Ovary (tissue), 9 donors: ENCODE results near the gene OMG. TPM values are rescaled to one million over a fixed set of nuclear protein-coding genes. Genes with fewer than 3 reads are reported as not detected.

Experiments
- DNase-seq, 5 donors: peaks; one replicate each; pipeline ENCODE4 v3.0.0-alpha.2; 2019 to 2020
- H3K27ac ChIP-seq, 2 donors: fragments of 200-600 bp; one replicate each; pipeline versions ENCODE4 v1.5.1 to v1.8.0; 2019 to 2022
- H3K27me3 ChIP-seq: fragments of 200-600 bp; one replicate; pipeline ENCODE4 v1.8.0; 2022
- H3K36me3 ChIP-seq: fragments of 200-600 bp; sonication (generic); one replicate; pipeline ENCODE4 v1.5.1; 2019
- H3K4me1 ChIP-seq: one replicate; pipeline ENCODE4 v1.8.1; 2013; ENCODE audit warnings: mild to moderate bottlenecking, moderate library complexity; ENCODE audit not compliant: insufficient read depth
- H3K4me3 ChIP-seq: fragments of 200-600 bp; sonication (generic); one replicate; pipeline ENCODE4 v1.5.1; 2017
- H3K9me3 ChIP-seq, 2 donors: fragments of 200-600 bp in 1 of 2; sonication (generic) in 1 of 2; one replicate each; pipeline versions ENCODE4 v1.5.1 to v1.8.1; 2013 to 2019; ENCODE audit warnings: mild to moderate bottlenecking in 1 of 2, moderate library complexity in 1 of 2
- CTCF ChIP-seq, 3 donors: fragments of 450-650 bp in 2 of 3; fragments of 200-600 bp in 1 of 3; IDR thresholded peaks; one replicate each; pipeline versions ENCODE4 v1.5.1 to v1.8.0; 2016 to 2022; ENCODE audit warnings: antibody characterized with exemption in 3 of 3, mild to moderate bottlenecking in 1 of 3
- EP300 ChIP-seq: sonication (generic); formaldehyde crosslinking; IDR thresholded peaks from one replicate; pipeline ENCODE4 v1.6.1; 2017; ENCODE audit warnings: antibody characterized with exemption
- POLR2A ChIP-seq: fragments of 450-650 bp; IDR thresholded peaks from one replicate; pipeline ENCODE4 v1.6.1; 2017; ENCODE audit warnings: antibody characterized with exemption, mild to moderate bottlenecking, moderate library complexity
- WGBS, 3 donors: extraction: QIAGEN DNeasy Blood & Tissue Kit in 1 of 3; methylation state at CpG; one replicate each; pipeline versions ENCODE4 v1.1.5 to v1.1.7; 2013 to 2017; 5-methylcytosine and 5-hydroxymethylcytosine counted together
- intact Hi-C, 4 donors: fragments of 100-400 bp; cut with DNase I; formaldehyde crosslinking; loops; one replicate each; pipeline versions ENCODE4 v1.11.0 to v1.15.1; 2022 to 2023
- polyA plus RNA-seq, 2 donors: library from polyadenylated mRNA; stranded (reverse); fragments of 200-250 nt in 1 of 2; fragments of 350-450 nt in 1 of 2; fragmentation: Illumina TruSeq in 1 of 2; extraction: RNeasy Lipid Tissue Mini Kit (QIAGEN cat#74804) in 1 of 2; gene quantifications; one replicate each; pipeline ENCODE4 v1.2.3, GENCODE V29; 2013 to 2014
- total RNA-seq, 7 donors: library from RNA; depleted of rRNA in 2 of 7; stranded (reverse); fragments of >200 nt in 2 of 7; fragmentation: NEBNext Ultra II Directional in 3 of 7; extraction: Animal tissue kit (Norgen Biotek cat#: 25700) in 3 of 7; gene quantifications; one replicate each; pipeline versions ENCODE4 v1.1.0 to v1.2.4, GENCODE V29; 2016 to 2023
- donor health status: DM: no; HTN: no; CAD: no; lungs with moderate emphysema.
- donor health status: DM: no; HTN: no; CAD: no.
- donor health status: Bipolar disorder and iron deficiency.
- donor health status: DM: yes; HTN: yes; CAD: no.
- donor health status: DM: no; HTN: no; CAD: no.
- donor health status: DM: yes; HTN: yes; CAD: no.

Gene OMG
- total and polyA plus RNA-seq, 9 donors, result 0.28 to 2.2 (median 1.5) TPM; not detected in 5

GRCh38 chr17:31260151-31260550, 36.9 kb downstream of the OMG start:
- Histone ChIP-seq H3K27me3 (no peaks in the 10 kb centered on the region), H3K27ac (no peak overlapping the region), H3K9me3 (no peaks in the 10 kb centered on the region), H3K4me1 (no peaks in the 10 kb centered on the region), H3K36me3 (no peaks in the 10 kb centered on the region), H3K4me3 (no peak overlapping the region)
- TF ChIP-seq EP300 (no peak), POLR2A (no peak), CTCF (IDR thresholded peaks at IDR 0.05) (no peak)
- intact Hi-C loops, result no loop called here
- DNase-seq, result no peak
- 85 to 90% (median 88%) methylated on average over 3 of the region's 3 CpGs for WGBS, 3 donors

- Histone ChIP-seq H3K36me3 (no peaks in the 10 kb centered on the region), H3K4me3 (no peak overlapping the region), H3K27me3 (no peaks in the 10 kb centered on the region), H3K27ac (no peak overlapping the region), H3K9me3 (no peaks in the 10 kb centered on the region), H3K4me1 (no peaks in the 10 kb centered on the region)
- DNase-seq, result no peak
- 80 to 89% (median 82%) methylated on average over 3 of the region's 3 CpGs for WGBS, 3 donors
- TF ChIP-seq POLR2A (no peak), EP300 (no peak)
- intact Hi-C loops, result no loop called here
These were observed 40.1 kb downstream of the OMG start for GRCh38 chr17:31256936-31257335.

- Histone ChIP-seq H3K27ac (no peak overlapping the region), H3K4me1 (no peaks in the 10 kb centered on the region), H3K9me3 (no peaks in the 10 kb centered on the region), H3K4me3 (no peak overlapping the region), H3K27me3 (no peaks in the 10 kb centered on the region), H3K36me3 (no peaks in the 10 kb centered on the region)
- TF ChIP-seq CTCF (IDR thresholded peaks at IDR 0.05) (no peak), EP300 (no peak), POLR2A (no peak)
- WGBS, 3 donors, result 83 to 88% (median 86%) methylated on average over 2 of the region's 2 CpGs
- intact Hi-C loops, result no loop called here
- DNase-seq, result no peak
These were observed 42.4 kb downstream of the OMG start for GRCh38 chr17:31254654-31255053.

- Histone ChIP-seq H3K27ac (no peak overlapping the region), H3K4me3 (no peak overlapping the region), H3K36me3 (no peaks in the 10 kb centered on the region), H3K4me1 (no peaks in the 10 kb centered on the region), H3K9me3 (no peaks in the 10 kb centered on the region), H3K27me3 (no peaks in the 10 kb centered on the region)
- 10 to 46% (median 38%) methylated on average over 1 of the region's 1 CpG for WGBS, 3 donors
- DNase-seq, result no peak
- intact Hi-C loops, result no loop called here
- TF ChIP-seq CTCF (IDR thresholded peaks at IDR 0.05), result no peak
- TF ChIP-seq EP300, result no peak
- TF ChIP-seq POLR2A, result no peak
These were observed 44.3 kb downstream of the OMG start for GRCh38 chr17:31252741-31253140.

- Histone ChIP-seq H3K27ac (no peak overlapping the region), H3K9me3 (no peaks in the 10 kb centered on the region), H3K4me3 (no peak overlapping the region), H3K4me1 (no peaks in the 10 kb centered on the region), H3K27me3 (no peaks in the 10 kb centered on the region), H3K36me3 (no peaks in the 10 kb centered on the region)
- intact Hi-C loops, result no loop called here
- DNase-seq, result no peak
- TF ChIP-seq EP300, result no peak
- no peak for TF ChIP-seq CTCF (IDR thresholded peaks at IDR 0.05)
- TF ChIP-seq POLR2A, result no peak
These were observed 45.1 kb downstream of the OMG start for GRCh38 chr17:31251970-31252328.
